GM18517 (cell line): Measurements from ENCODE around the gene IQCB1.
A peak's percentile ranks its signal among the peaks of the same experiment; 100 is the strongest.
"Not testable (repeated sequence)": the region's sequence is repeated elsewhere in the genome, so short reads cannot be mapped to it uniquely, and the experiment has no call there.

Experiments
- ATAC-seq: cut with Tn5 transposase; IDR thresholded peaks from one replicate; pipeline ENCODE4 v1.9.1; 2021; ENCODE audit warnings: mild to moderate bottlenecking, moderate library complexity; ENCODE audit not compliant: unreplicated experiment

Gene IQCB1

GRCh38 chr3:121817753-121818152, 17.1 kb downstream of the IQCB1 start:
- ATAC-seq: no peak

GRCh38 chr3:121809249-121809648, 25.6 kb downstream of the IQCB1 start:
- ATAC-seq: peak; percentile 98

DNA sequence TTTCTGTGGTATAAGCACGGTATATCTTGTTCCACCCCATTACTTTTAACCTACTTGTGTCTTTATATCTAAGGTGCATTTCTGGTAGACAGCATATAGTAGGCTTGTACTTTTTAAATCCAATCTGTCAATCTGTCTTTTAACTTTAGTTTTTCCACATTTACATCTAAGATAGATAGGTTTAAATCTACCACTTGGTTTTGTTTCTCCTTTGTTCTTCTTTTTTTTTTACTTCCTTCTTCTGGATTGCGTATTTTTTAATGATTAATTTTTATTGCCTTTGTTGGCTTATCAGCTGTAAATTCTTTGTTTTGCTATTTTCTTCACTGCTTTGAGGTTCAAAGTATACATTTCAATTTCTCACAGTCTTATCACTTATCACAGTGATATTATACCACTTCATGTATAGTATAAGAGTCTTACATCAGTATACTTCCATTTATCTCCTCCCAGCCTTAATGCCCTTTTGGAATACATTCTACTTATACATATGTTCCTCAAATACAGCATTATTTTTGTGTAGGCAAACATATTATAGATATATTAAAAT, 31.0 kb downstream of the IQCB1 start:
- ATAC-seq: no peak

DNA sequence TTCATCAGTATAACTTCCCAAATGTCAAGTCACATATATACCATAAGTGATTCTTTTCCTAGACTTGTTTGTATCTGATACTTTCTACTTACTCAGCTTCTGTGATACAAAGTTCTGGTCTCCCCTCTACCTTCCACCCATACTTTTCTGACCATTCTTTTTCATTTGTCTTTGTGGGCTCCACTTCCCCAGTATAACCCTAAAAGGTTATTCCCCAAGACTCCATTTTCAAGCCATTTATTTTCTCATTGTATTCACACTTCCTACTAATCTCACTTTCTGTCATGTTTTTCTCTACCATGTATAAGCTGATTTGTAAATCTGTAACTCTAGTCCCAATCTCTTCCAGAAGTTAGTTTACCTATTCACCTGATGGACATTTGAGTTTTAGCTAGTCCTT, 34.0 kb downstream of the IQCB1 start:
- peak; percentile 51 for ATAC-seq

- no peak for ATAC-seq
Observed at GRCh38 chr3:121796970-121797369, 37.9 kb downstream of the IQCB1 start.

GRCh38 chr3:121794264-121794983, 40.4 kb downstream of the IQCB1 start:
- ATAC-seq: peak; percentile 58

DNA sequence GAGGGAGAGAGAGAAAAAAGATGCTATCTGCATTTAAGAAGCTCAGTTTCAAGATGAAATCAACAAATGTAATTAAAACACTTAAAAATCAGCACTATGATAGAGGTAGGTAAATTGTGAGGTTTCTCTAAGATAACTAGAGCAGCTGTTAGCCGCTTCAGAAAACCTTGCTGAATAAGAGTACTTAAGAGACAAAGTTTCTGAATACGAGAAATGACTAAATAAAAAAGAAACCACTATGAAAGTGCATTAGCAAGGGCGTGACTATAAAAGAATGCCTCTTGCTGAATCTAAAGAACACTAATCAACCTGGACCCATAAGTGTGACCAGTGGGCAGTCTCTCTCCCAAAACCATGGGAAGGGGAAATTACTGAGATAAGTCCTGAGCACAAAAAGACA, 41.8 kb downstream of the IQCB1 start:
- ATAC-seq: peak; percentile 49

- no peak for ATAC-seq
Observed at GRCh38 chr3:121786485-121786884, 48.4 kb downstream of the IQCB1 start.

DNA sequence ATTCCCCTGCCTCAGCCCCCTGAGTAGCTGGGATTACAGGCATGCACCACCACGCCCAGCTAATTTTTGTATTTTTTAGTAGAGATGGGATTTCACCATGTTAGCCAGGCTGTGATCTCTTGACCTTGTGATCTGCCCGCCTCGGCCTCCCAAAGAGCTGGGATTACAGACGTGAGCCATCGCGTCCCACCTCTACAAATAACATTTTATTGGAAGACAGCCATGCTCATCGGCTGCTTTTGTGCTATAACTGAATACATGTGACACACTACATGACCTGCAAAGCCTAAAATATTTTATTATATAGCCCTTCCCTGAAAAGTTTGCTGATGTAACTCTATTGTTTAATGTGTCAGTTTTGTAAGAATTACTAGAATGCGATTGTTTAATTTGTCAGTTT, 52.1 kb downstream of the IQCB1 start:
- not testable (repeated sequence) for ATAC-seq

GRCh38 chr3:121781611-121782010, 53.2 kb downstream of the IQCB1 start:
- no peak for ATAC-seq

GRCh38 chr3:121775095-121775494, 59.8 kb downstream of the IQCB1 start:
- not testable (repeated sequence) for ATAC-seq

DNA sequence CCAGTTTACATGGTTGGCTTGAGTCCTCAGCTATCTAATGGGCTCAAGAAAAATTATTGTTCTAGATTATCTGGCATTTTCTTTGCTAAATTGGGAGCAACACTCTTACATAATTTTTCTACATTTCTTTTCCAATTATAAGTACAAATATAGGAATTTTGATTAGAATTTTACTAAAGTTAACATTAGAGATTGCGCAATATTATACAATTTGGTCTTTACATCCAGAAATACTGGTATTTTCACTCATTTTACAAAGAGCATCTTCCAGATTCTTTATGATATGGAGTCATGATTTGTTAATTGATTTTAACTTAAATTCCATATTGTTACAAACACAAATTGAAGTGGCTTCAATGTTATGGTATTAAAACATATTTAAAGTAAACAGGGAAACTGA, 65.6 kb downstream of the IQCB1 start:
- ATAC-seq: no peak

GRCh38 chr3:121768452-121768851, 66.4 kb downstream of the IQCB1 start:
- ATAC-seq: no peak

- no peak for ATAC-seq
Observed at GRCh38 chr3:121759541-121760202, 75.2 kb downstream of the IQCB1 start.

GRCh38 chr3:121758727-121759450, 76.0 kb downstream of the IQCB1 start:
- ATAC-seq: no peak

GRCh38 chr3:121757812-121758545, 76.9 kb downstream of the IQCB1 start:
- ATAC-seq: no peak

- ATAC-seq: no peak
Observed at GRCh38 chr3:121757087-121757811, 77.6 kb downstream of the IQCB1 start.

GRCh38 chr3:121752772-121753171, 82.1 kb downstream of the IQCB1 start:
- no peak for ATAC-seq

DNA sequence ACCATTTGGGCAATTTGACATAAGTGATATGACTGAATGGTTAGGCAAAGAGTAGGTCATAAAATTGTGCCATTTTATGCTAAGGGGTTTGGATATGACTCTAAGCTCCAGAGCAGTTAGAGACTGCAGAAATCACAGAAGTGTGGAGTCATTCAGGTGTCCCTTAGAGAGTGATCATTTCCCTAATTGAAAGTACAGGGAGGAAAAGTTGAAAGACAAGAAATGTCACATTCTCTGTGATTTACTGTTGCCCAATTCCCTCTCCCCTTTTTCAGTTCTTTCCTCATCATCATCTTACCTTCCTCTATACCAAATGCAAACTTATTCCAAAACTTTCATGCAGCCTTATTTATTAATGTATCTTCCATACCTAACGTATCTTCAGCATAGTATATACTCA, 82.6 kb downstream of the IQCB1 start:
- ATAC-seq: no peak

DNA sequence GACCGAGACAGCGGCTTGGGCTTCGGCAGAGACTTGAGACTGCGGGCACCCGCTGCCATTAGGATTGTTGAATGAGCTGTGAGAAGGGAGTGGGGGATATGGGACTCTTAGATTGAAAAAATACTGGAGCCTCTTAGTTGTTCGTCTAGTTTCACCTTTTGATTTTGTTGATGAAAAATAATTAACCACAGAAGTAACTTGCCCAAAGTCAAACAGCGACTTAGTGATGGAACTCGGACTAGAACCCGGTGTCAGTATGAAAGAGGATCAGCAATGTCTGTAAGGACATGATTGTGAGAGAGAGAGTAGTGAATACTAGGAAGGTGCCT, 84.8 kb downstream of the IQCB1 start:
- no peak for ATAC-seq
